B cell (primary cell): ENCODE measurements around the gene MRO.

ENCODE experiments used
- CTCF ChIP-seq: fragments of 200-600 bp; IDR thresholded peaks from one replicate; pipeline ENCODE4 v1.8.0; 2022; ENCODE audit warnings: antibody characterized with exemption, mild to moderate bottlenecking
- EZH2 ChIP-seq: IDR thresholded peaks from 2 replicates; pipeline ENCODE4 v1.6.1; 2012; ENCODE audit warnings: borderline replicate concordance, low read depth, mild to moderate bottlenecking, moderate library complexity, low read length; ENCODE audit not compliant: insufficient read depth, poor library complexity, severe bottlenecking

DNA sequence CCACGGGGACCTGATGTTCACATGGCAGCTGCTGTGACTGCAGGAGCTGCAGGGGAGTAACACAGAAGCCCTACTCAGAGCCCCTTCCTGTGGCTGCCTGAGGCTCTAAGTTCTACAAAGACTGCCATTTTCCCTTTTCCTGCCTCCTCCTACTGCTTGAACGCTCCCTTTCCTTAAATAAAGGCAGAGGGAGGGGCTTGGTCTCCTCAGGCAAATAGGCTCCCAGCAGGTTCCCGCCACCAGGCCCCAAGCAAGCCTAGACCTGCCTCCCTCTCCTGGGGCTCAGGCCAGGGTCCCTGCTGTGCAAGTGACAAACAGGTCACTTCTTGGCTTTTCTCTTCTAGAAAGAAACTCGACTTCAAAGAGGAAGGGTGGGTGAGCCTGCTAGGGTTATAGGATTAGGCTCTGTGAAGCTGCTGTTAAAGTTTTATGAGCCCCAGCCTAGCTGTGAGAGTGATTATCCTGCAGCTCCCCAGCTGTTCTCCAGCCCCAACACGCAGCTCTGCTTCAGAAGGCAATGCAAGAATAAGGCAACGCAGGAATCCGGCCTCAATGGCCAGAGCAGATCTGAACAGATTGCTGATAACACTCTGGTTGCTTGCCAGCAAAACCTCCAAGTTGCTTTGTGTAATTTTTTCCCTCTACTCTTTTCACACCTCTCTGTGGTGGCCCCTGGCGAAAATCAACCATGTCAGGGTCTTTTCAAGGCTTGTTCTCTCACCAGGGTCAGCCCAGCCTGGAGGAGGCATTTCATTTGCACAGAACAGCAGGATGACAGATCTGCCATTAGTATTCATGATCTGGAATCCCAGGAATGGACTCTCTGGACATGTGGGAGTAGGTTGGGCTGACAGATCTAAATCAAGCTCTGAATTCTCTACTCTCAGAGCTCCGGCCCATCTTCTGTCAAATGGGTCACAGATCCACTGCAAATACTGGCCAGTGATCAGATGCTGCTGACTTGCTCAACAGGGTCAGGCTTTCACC is 71.3 kb downstream of the MRO start:
- TF ChIP-seq CTCF (no peak), EZH2 (no peak)
